GM18526 (cell line): ENCODE results near the gene PRELP.

Experiments used
- POLR2A ChIP-seq: IDR thresholded peaks from 3 replicates; pipeline ENCODE4 v1.6.1; 2011; ENCODE audit not compliant: insufficient read length; ENCODE audit errors: extremely low read depth

PRELP gene

GRCh38 chr1:203450001-203450400 lies 25.6 kb upstream of the PRELP start:
- TF ChIP-seq POLR2A = no peak

GRCh38 chr1:203450479-203451149 lies 25.0 kb upstream of the PRELP start:
- TF ChIP-seq POLR2A = no peak

GRCh38 chr1:203451836-203452784 lies 23.5 kb upstream of the PRELP start:
- no peak for TF ChIP-seq POLR2A

DNA sequence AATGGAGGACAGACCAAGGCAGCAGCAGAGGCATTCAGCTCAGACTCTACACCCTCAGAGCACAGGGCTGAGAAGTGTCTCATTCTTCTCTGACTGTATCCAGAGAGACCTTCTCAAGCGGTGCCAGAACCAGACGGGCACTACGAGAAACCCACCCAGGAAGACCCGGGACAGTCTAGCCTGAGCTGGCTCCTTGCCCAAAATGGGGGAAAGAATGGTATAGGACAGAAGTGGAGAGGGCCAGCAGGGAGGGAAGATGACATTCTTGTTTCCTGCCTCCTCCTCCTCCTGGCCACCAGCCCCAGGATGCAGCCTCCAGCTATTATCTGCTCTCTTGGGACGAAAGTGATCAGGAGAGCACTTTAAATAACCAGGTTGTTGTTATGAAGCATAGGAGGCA lies 22.6 kb upstream of the PRELP start:
- no peak for TF ChIP-seq POLR2A

- no peak for TF ChIP-seq POLR2A
Observed at GRCh38 chr1:203453616-203454015, 22.0 kb upstream of the PRELP start.

DNA sequence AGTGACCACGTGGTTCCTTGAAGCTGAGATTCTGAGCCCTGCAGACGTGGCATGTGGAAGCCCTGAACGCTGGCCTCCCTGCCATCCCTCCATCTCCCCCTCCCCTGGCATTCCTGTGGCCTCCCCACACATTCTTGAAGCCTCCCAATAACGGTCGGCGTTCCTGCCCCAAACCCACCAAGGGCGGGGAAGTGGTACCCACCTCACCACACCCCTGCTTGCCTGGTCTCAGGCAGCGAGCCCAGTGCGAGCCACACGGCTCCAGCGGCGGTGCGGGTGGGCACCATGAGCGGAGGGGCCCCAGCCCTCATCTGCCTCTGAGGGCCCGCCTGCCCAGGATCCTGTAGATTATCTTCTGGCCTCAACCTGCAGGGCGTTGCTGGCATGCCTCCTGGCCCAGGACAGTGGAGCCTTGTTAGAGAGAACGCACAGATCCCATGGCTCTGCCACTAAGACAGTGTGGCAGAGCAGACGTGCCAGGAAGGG lies 20.6 kb upstream of the PRELP start:
- no peak for TF ChIP-seq POLR2A

DNA sequence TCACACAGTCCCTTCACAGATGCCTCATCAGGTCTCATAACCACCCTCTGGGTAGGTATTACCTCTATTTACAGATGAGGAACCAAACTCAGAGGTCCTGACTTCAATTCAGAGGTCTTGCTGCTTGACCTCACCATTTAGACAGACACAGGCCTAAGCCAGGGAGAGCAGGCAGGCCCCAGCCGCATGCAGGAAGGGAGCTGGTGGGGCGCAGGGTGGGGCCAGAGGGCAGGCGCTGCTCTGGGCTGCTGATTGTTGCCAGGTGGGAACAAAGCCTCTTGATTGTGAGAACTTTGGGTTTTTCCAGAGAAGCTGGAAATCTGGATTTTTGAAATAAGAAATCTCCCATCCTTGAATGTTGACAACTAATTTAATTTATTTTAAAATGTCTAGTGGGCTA lies 19.9 kb upstream of the PRELP start:
- no peak for TF ChIP-seq POLR2A

DNA sequence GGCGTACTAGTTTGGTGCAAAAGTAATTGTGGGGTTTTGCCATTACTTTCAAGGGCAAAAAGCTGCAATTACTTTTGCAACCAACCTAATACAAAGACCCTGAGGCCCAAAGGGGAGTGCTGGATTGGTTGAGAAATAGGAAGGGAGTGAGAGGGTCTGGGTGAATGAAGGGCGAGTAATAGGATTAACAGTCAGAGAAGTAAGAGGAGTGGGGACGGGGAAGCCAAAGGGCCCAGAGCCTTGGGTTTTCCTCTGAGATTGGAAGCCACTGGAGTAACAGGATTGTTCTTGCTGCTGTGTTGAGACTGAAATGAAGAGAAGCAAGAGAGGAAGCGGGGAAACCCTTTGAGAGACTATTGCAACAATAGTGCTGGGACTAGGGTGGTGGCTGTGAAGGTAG lies 19.0 kb upstream of the PRELP start:
- TF ChIP-seq POLR2A = no peak

GRCh38 chr1:203458078-203458477 lies 17.5 kb upstream of the PRELP start:
- TF ChIP-seq POLR2A = no peak

- no peak for TF ChIP-seq POLR2A
Observed at GRCh38 chr1:203459671-203460201, 15.9 kb upstream of the PRELP start.

- no peak for TF ChIP-seq POLR2A
Observed at GRCh38 chr1:203461717-203462116, 13.9 kb upstream of the PRELP start.

DNA sequence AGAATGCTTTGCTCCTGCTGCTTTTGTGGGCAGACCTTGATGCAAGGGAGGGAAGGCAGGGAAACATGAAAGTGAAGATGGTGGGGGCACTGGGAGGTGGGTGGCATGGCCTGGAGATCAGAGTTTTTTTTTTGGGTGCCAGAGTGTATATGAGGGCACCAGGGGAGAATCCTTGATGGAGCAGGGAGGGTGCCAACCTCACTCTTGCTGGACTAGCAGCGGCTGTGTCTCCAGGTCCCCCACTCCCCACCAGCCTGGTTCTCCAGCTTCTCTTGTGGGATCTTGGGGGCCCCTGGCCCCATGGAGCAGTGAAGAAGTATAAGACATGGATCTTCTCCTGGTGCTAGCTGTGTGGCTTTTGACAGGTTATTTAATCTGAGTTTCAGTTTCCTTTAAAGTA lies 13.5 kb upstream of the PRELP start:
- TF ChIP-seq POLR2A = no peak

GRCh38 chr1:203462878-203463277 lies 12.7 kb upstream of the PRELP start:
- TF ChIP-seq POLR2A = no peak

DNA sequence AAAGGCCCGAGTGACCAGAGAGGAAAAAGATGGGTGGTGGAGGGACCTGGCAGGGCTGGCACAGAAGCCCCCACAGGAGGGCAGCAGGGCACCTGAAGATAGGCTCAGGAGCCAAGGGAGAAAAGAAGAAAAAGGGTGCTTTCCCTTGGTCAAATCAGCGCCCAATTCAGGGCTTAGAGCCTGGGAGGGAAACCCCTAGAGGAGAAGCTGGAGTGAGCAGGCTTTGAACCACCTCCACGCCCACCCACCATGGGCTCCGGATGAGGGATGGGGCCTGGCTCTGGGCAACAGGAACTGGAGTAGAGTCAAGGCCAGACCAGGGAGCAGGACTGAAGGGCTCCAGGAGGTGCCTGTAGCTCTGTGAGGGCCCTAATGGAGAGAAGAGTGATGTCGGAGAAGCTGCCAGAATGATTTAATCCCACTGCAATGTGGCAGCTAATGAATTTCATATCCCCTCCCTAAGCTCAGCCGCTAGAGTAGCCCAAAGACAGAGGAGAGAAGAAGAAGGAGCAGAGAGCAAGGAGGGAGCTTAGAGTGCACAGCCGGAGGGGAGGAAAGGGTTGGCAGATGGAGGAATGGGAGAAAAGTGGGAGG lies 12.0 kb upstream of the PRELP start:
- no peak for TF ChIP-seq POLR2A

DNA sequence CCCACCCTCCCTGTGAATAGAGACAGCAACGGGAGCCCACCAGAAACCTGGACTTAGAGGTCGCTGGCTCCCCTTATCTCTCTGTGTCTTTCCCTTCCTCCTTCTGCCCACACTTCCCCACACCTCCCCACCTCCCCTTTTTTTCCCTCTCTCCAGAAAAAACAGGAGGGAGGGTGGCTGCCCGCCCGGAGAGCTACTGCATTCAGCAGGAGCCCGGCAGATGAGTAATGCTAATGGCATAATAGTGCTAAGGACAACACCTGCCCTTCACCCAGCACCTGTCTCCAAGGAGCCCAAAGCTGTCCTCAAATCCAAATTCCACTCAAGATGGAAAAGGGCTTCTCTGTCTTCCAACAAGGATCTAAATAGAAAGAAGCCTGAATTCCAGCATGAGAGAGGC lies 11.4 kb upstream of the PRELP start:
- no peak for TF ChIP-seq POLR2A

- no peak for TF ChIP-seq POLR2A
Observed at GRCh38 chr1:203464743-203465142, 10.9 kb upstream of the PRELP start.
